GM19397 (cell line): Measurements from ENCODE around the gene PRKAR1B.
"Not testable (repeated sequence)": the region's sequence is repeated elsewhere in the genome, so short reads cannot be mapped to it uniquely, and the experiment has no call there.

ENCODE experiments used
- ATAC-seq: cut with Tn5 transposase; IDR thresholded peaks from one replicate; pipeline ENCODE4 v1.9.1; 2021; ENCODE audit warnings: mild to moderate bottlenecking, moderate library complexity; ENCODE audit not compliant: unreplicated experiment

The PRKAR1B gene

DNA sequence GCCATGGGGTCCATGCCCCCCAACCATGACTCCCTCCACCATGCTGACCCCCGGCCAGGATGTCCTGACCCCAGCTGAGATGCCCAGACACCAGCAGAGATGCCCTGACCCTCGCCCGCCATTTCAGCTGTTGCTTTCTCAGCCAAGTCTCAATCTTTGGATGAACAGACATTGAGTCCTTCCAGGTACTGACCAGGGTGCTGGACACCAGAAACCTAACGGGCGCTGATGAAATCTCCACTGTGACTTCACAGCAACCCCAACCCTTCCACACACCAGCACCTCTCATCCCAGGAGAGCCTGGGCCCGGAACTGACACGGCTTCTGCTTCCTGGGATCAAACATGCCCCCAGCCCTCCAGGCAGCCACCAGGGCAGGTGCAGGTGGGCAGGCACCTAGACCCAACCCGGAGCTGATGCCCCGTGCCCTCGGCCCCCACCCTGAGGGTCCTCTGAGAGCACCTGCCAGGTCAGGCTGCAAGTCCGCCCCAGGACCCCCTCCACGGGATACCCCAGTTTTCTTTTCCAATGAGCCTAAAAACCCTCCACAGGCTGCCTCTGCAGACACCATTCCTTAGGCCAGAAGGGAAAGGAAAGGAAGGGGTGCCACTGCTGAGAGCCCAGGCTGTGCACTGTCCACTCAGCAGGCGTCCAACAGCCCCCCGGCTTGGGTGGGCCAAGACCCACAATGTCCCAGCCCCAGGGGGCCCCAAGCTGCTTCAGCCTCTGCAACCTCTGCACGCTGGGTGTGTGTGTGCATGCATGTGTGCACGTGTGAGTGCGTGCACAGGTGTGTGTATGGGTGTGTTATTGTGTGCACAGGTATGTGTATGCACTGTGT is 164.1 kb downstream of the PRKAR1B start:
- ATAC-seq: no peak

DNA sequence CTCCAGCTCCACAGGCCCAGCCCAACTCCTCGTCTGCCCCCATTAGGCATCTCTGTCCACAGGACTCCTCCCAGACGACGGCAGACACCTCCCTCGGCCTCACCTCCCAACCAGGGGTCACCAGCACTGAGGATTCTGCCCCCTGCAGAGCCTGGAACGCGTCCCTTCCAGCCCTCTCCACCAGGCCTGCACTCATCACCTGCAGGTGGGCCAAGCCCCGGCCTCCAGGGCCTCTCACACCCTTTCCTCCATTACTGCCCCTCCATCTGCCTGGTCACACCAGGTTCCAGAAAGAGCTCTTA is 164.8 kb downstream of the PRKAR1B start:
- ATAC-seq: no peak

DNA sequence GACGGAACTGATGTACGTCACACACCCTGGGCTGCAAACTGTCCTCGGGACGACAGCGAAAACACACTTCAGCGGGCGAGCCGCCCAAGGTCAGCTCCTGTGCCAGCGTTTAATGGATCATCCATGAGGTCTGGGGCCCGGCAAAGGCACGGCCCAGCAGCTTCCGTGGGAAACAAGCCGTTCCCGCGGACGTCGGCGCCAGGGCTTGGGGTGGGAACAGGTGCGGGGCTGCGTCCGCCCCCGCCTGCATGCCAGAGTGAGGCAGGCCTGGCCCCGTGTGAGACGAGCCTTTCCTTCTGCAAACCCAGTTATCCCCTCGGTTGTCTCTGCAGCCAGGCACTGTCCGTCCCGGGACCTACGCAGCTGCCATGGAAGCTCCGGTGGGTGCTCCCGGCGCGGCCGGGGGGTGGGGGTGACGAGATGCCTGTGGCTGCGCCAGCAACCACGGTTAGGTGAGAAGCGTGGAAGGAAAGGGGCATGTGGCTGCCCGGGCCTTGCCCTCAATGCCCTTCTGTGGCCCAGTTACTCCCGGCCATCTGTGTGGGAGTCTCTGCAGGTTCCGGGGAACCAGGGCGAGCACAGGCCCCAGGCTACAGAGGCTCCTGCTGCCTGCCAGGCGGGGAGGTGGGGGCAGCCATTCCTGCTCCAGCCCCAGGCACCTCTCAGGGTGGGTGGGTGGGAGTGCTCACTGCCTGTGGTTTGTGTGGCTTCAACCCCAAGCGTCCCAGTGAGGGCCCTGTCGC is 165.3 kb downstream of the PRKAR1B start:
- no peak for ATAC-seq

DNA sequence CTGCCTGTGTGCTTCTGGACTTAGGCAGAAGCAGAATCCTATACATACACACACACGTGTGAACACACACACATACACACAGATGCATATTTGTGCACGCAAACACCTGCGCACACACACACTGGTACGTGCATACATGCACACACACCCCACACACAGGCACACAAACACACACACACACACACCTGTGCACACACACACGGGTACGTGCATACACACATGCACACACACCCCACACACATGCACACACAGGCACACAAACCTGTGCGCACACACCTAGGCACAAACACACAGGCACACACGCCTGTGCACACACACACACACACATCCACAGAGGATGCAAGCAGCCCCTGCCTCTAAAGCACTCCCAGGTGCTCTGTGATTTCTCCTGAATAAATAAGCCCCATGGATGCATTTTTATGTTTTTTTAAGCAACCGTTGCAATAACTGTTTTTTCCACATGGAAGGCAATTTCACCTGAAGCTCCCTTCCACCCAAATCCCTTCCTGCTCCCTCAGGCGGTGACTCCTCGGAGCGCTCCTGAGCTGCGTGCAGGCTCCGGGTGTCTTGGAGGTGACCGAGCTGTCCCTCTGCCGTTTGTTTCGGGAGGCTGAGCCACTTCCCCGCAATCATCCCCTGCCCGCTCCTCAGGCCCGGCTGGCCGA is 166.0 kb downstream of the PRKAR1B start:
- ATAC-seq: no peak

DNA sequence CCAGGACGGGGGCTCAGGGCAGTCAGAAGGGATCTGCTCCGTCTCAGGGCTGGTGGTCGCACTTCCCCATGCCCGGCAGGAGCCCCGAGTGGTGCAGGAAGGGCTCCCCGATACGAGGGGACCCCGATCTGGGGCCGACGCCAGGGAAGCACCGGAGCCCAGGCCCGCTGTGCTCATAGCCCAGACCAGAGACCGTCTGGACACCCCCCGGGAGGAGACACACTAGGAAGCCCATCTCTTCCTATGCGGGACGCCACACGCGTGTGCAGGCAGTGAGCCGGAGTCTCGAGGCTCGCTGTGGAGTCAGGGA is 167.7 kb downstream of the PRKAR1B start:
- no peak for ATAC-seq

- ATAC-seq: no peak
Observed at GRCh38 chr7:557558-557881, 169.6 kb downstream of the PRKAR1B start.

DNA sequence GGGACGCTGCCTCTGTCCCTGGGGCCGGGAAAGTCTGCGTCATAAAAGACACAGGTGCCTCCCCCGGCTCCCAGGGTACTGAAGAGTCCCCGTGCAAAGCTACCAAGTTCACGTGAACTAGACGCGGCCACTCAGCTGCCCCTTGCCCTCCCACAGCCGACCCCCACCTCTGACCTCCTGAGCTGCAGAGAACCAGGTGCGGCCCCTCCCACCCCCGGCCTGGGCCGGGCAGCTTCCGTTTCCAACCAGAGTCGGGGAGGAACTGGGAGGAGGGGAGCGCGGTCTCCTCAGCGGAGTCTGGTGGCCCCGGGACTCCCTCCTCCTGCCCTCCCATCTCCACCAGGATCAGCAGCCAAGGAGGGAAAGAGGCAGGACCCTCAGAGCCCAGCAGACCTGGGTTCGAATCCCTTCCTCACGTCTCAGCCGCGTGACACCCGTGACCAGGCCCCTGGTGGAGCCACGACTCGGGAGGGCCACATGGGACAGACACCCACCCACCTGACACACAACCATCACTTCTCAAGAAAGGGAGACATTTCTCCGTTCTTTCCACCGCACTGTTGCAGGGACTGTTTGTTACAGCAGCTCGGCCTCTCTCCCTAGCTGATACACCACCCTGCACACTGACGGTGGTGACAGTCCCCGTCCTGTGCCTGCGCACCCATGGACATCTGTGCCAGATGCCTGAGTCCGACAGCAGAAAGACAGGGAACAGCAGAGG is 170.1 kb downstream of the PRKAR1B start:
- ATAC-seq: no peak

DNA sequence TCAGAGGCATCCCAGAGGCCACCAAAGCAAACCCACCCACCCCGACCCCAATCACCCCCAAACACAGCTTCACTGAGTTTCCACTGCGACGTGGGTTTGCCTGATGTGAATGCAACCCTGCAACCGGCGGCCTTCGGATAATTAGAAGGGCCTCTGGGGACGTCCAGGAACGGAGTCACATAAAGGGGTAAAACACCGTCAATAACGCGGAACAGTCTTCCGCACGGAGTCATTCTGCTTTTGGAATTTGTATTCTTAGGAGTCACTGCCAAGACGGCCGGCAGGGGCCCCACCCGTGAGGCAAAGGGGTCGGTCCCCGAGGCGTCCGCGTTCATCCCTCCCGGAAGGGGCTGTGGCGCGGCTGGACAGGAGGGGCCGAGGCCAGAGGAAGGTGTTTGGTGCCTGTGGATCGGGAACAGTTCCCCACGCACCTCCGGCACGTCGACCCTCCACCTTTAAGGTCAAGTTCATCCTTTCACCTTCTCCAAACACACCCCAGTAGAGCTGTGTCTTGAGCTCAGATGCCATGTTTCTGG is 170.7 kb downstream of the PRKAR1B start:
- no peak for ATAC-seq

GRCh38 chr7:555551-556160 is 171.4 kb downstream of the PRKAR1B start:
- no peak for ATAC-seq

DNA sequence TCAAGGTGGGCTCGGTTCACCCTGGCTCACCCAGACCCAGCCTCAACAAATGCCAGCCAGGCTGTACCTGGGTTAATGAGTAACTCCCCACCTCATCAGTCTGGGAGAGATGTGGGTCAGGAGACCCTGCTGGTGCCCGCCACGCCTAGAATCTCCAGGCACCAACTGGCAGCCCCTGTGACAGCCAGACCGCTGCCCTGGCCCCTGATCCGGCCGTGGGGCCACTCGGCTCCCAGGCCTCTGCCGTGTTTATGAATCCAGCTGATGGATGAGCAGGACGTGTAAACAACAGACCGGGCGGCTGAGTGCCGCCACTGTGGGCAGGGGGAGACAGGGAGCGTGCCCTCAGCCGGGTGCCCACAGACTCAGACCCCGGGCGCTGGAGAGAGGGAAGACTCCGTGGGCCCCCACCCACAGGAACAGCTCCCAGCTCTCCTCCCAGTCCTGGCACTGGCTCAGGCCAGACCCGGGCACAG is 173.4 kb downstream of the PRKAR1B start:
- no peak for ATAC-seq

DNA sequence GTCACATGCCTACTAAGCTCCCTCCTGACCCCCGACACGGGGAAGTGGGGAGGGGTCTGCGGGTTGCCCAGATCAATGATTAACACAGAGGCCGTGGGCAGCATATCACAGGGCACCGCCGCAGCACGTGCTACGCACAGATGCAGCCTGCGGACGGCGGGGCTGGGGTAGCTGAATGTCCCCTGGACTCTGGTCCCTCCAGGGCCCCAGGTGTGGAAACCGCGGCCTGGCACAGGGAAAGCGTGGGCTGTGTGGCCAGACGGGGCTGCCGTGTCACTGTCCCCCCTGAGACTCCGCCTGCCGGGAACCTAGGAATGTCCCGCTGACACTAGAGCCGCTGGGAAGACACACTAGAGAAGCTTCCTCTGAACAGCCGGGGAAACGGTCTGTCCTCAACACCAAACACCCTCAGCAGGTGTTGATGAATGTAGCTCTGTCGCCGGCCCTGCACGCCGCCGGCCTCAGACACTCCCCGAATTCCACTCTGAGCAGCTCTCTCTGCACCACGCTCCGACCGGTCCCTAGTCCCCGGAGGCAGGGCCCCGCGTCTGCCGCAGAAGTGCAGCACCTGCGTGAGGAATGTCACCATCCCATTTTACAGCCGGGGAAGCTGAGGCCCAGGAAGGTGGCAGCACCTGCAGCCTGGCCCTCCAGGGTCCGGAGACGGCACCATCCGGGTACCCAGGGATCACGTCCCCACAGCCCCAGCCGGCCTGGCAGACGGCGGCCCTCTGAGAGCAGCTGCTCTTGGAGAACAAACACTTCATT is 174.0 kb downstream of the PRKAR1B start:
- ATAC-seq: no peak

GRCh38 chr7:552151-552867 is 174.8 kb downstream of the PRKAR1B start:
- ATAC-seq: not testable (repeated sequence)

GRCh38 chr7:551615-551970 is 175.5 kb downstream of the PRKAR1B start:
- not testable (repeated sequence) for ATAC-seq

DNA sequence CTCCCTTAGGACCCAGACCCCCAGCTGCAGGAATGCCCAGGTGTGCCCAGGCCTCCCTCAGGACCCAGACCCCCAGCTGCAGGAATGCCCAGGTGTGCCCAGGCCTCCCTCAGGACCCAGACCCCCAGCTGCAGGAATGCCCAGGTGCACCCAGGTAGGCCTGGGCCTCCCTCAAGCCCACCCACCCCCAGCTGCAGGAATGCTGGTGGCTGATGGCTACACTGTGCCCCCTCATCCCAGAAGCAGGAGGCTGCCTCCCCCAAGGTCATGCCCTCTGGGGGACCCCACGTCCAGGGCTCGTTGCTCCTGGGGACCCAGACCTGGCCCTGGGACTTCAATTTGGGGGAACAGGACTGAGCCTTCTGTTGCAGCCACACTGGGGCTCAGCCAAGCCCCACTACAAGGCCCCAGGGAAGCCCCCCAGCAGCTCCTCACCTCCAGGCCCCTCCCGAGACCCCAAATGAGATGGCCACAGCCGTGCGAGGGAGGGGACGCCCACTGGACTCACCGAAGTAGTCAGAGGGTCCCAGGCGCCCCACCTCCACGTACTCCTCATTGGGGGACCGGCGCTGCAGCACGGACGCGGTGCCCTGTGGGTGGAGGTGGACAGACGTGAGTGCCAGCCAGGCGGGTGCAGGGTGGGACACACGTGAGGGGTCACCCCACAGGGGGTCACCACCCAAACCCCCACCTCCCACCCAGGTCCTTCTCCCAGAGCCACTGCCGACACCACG is 176.0 kb downstream of the PRKAR1B start:
- ATAC-seq: no peak

DNA sequence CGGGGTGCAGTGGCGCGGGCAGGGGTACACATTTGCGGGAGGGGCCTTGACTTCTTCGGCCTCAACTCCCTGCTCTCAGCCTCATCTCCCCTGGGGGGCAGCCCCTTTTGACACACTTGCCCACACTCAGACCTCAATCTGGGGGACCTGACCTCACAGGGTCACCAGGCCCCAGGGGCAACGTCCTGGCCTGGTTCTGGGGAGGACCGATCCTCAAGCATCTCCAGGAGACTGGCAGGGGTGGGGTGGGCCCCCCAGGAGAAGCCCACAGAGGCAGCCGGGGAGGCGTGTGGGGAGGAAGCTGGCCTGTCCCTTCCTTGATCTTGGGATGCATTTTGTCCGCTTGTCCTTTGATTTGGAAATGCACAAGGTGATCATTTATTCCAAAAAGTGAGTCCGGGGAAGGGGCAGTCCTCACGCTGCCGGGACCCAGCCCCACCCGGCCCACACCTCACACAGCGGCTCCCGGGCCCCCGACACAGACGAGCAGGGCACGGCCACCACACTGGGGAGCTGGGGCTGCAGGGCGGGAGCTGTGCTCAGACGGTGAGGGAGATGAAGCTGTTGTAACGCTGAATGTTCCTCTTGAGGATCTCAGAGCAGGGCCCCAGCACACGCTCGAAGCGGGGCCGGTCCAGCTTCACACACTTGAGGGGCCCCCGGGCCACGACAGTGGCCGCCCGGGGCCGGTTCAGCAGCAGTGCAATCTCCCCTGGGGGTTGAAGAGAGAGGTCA is 177.0 kb downstream of the PRKAR1B start:
- no peak for ATAC-seq

GRCh38 chr7:549066-549890 is 177.8 kb downstream of the PRKAR1B start:
- ATAC-seq: no peak

DNA sequence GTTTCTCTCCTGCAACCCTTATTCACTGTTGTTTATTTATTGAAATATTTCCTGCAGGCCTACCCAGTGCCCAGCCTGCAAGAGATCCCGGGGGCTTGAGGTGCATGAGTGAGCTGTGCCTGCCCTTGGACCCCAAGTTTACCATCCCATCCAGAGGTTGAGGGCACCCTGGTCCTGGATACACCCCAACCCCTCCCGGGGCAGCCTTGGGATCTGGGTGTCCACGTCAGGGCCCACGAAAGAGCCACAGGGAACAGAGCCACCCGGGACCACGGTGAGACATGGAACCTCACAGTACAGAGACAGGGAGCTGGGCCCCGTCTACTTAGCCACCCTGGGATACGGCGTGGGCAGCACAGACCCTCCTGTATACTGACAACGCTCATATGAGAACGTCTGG is 178.7 kb downstream of the PRKAR1B start:
- ATAC-seq: no peak
